ENCODE data around the gene ELOVL2.

Gene ELOVL2

GRCh38 chr6:11056871-11057270 is 12.8 kb upstream of the ELOVL2 start:
- no peak for FAIRE-seq

GRCh38 chr6:11055127-11055627 is 11.1 kb upstream of the ELOVL2 start:
- FAIRE-seq, result no peak

GRCh38 chr6:11054722-11055121 is 10.6 kb upstream of the ELOVL2 start:
- FAIRE-seq, result no peak

GRCh38 chr6:11053307-11053706 is 9.2 kb upstream of the ELOVL2 start:
- no peak for FAIRE-seq

- FAIRE-seq, result no peak
Observed at GRCh38 chr6:11050731-11051130, 6.6 kb upstream of the ELOVL2 start.

- FAIRE-seq, result no peak
Observed at GRCh38 chr6:11044712-11045167, 635 bp upstream of the ELOVL2 start.

GRCh38 chr6:11043378-11043960 is 636 bp downstream of the ELOVL2 start:
- FAIRE-seq, result no peak

- FAIRE-seq, result no peak
Observed at GRCh38 chr6:11042750-11043377, 1.2 kb downstream of the ELOVL2 start.

GRCh38 chr6:11042025-11042749 is 1.9 kb downstream of the ELOVL2 start:
- no peak for FAIRE-seq

GRCh38 chr6:11040134-11040533 is 4.0 kb downstream of the ELOVL2 start:
- FAIRE-seq, result no peak

- no peak for FAIRE-seq
Observed at GRCh38 chr6:11039040-11039439, 5.1 kb downstream of the ELOVL2 start.

- FAIRE-seq, result no peak
Observed at GRCh38 chr6:11036977-11037430, 7.1 kb downstream of the ELOVL2 start.

- FAIRE-seq, result no peak
Observed at GRCh38 chr6:11036351-11036740, 7.8 kb downstream of the ELOVL2 start.

GRCh38 chr6:11035616-11036350 is 8.3 kb downstream of the ELOVL2 start:
- FAIRE-seq, result no peak

GRCh38 chr6:11033825-11034224 is 10.3 kb downstream of the ELOVL2 start:
- FAIRE-seq, result no peak

- FAIRE-seq, result no peak
Observed at GRCh38 chr6:11030904-11031303, 13.2 kb downstream of the ELOVL2 start.

GRCh38 chr6:11028959-11029358 is 15.1 kb downstream of the ELOVL2 start:
- no peak for FAIRE-seq

GRCh38 chr6:11027565-11028110 is 16.5 kb downstream of the ELOVL2 start:
- no peak for FAIRE-seq

GRCh38 chr6:11025921-11026635 is 18.0 kb downstream of the ELOVL2 start:
- no peak for FAIRE-seq

GRCh38 chr6:11025130-11025529 is 19.0 kb downstream of the ELOVL2 start:
- FAIRE-seq, result no peak

GRCh38 chr6:11023032-11023431 is 21.1 kb downstream of the ELOVL2 start:
- FAIRE-seq, result no peak

- no peak for FAIRE-seq
Observed at GRCh38 chr6:11021714-11022113, 22.4 kb downstream of the ELOVL2 start.
